Heart left ventricle (tissue), 13 donors: Measurements from ENCODE around the gene STIP1.

Experiments used
- CTCF ChIP-seq, 12 donors: fragments of 200-600 bp; sonication (generic) in 4 of 12; IDR thresholded peaks; one replicate each; pipeline versions ENCODE4 v1.5.0 to v1.8.0; 2018 to 2022; ENCODE audit warnings: antibody characterized with exemption in 12 of 12, mild to moderate bottlenecking in 5 of 12
- POLR2A ChIP-seq, 2 donors: fragments of 450-650 bp; IDR thresholded peaks; one replicate each; pipeline ENCODE4 v1.6.1; 2017; ENCODE audit warnings: antibody characterized with exemption in 2 of 2, mild to moderate bottlenecking in 2 of 2, moderate library complexity in 2 of 2
- donor health status: ischemic (EF 13 %, LVEDD 7.1; RV severe dilation, severe dysfunction).
- donor health status: DM: no; HTN: yes; CAD: no.
- donor health status: DM: no; HTN: no; CAD: no.
- donor health status: ischemic (EF 25% LVEDD 6.9; RV normal size, moderate dysfunction).
- donor health status: ischemic (EF 25% LVEDD 5.7; RV mildly dilated, moderate dysfunction).
- donor health status: ischemic (EF 35%, LVEDD 5.7; RV mildly dilated, moderate dysfunction).
- donor health status: nonischemic (EF 11% LVEDD 7.7; RV severe dilation, severe dysfunction).
- donor health status: DM: yes; HTN: yes; CAD: no.
- donor health status: PGD.
- donor health status: ischemic (EF 29% LVEDD 5.4; RV normal size, mild dysfunction).
- donor health status: nonischemic (EF 23%, LVEDD 6.1; RV moderate dilation, normal function).

GRCh38 chr11:64156235-64157011 lies 29.5 kb upstream of the STIP1 start:
- no peak for TF ChIP-seq POLR2A (IDR thresholded peaks at IDR 0.05)
- peak in 1 of 12 donors; percentile 8 for TF ChIP-seq CTCF (IDR thresholded peaks at IDR 0.05)
